Muscle layer of duodenum (tissue), 2 donors: ENCODE data around the gene LSM8.
"Not testable (repeated sequence)": the region's sequence is repeated elsewhere in the genome, so short reads cannot be mapped to it uniquely, and the experiment has no call there.

Experiments
- H3K27ac ChIP-seq: one replicate; pipeline ENCODE4 v1.7.0; 2013; ENCODE audit warnings: mild to moderate bottlenecking, low read length
- H3K27me3 ChIP-seq: one replicate; pipeline ENCODE4 v1.7.0; 2013; ENCODE audit warnings: low read depth, mild to moderate bottlenecking, control low read depth, low read length
- H3K36me3 ChIP-seq, 2 donors: one replicate each; pipeline ENCODE4 v1.7.0; 2013; ENCODE audit warnings: low read length in 2 of 2, control low read depth in 1 of 2, mild to moderate bottlenecking in 1 of 2; ENCODE audit not compliant: insufficient read depth in 2 of 2, control insufficient read depth in 1 of 2
- H3K4me1 ChIP-seq, 2 donors: one replicate each; pipeline ENCODE4 v1.7.0; 2013; ENCODE audit warnings: low read length in 2 of 2, mild to moderate bottlenecking in 2 of 2, control low read depth in 1 of 2, moderate library complexity in 1 of 2; ENCODE audit not compliant: insufficient read depth in 2 of 2, control insufficient read depth in 1 of 2
- H3K4me3 ChIP-seq, 2 donors: one replicate each; pipeline ENCODE4 v1.7.0; 2013; ENCODE audit warnings: low read length in 2 of 2, low read depth in 1 of 2, mild to moderate bottlenecking in 1 of 2
- H3K9me3 ChIP-seq, 2 donors: one replicate each; pipeline ENCODE4 v1.7.0; 2013; ENCODE audit warnings: low read length in 2 of 2, control low read depth in 1 of 2, mild to moderate bottlenecking in 1 of 2; ENCODE audit not compliant: control insufficient read depth in 1 of 2
- donor health status: healthy.

Gene LSM8

DNA sequence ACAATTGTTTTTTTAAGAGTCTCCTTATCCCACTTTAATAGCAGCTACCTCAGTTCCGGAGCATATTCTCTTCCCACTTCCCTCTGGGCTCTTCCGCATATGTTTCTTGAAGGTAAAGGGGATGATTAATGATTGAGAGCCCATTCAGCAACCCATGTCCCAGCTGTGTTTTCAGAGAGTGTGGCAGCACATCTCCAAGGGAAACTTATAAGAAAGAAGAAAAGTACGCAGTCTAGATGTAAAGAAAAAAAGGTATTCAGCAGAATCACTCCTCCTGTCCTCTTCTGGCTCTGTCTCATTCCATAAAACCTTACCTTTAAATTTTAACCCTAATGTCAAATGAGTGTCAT is 30.8 kb downstream of the LSM8 start:
- H3K27me3 ChIP-seq, result no peaks in the 10 kb centered on the region
- no peaks in the 10 kb centered on the region for H3K9me3 ChIP-seq
- H3K36me3 ChIP-seq, result no peaks in the 10 kb centered on the region
- peaks cover 0 to 13% of the 10 kb centered on the region in 2 donors for H3K4me1 ChIP-seq
- peak overlapping the region; percentile 65 to 90 for H3K4me3 ChIP-seq
- H3K27ac ChIP-seq, result no peak overlapping the region

- no peak overlapping the region for H3K4me3 ChIP-seq
- H3K9me3 ChIP-seq, result no peaks in the 10 kb centered on the region
- no peaks in the 10 kb centered on the region for H3K36me3 ChIP-seq
- peaks cover 0 to 13% of the 10 kb centered on the region in 2 donors for H3K4me1 ChIP-seq
- no peaks in the 10 kb centered on the region for H3K27me3 ChIP-seq
- H3K27ac ChIP-seq, result no peak overlapping the region
Measured at GRCh38 chr7:118217210-118217619, 33.3 kb downstream of the LSM8 start.

- no peaks in the 10 kb centered on the region for H3K36me3 ChIP-seq
- H3K4me3 ChIP-seq, result no peak overlapping the region
- no peaks in the 10 kb centered on the region for H3K9me3 ChIP-seq
- no peaks in the 10 kb centered on the region for H3K27me3 ChIP-seq
- H3K27ac ChIP-seq, result no peak overlapping the region
- peaks cover 0 to 13% of the 10 kb centered on the region in 2 donors for H3K4me1 ChIP-seq
Measured at GRCh38 chr7:118218413-118219156, 34.6 kb downstream of the LSM8 start.

DNA sequence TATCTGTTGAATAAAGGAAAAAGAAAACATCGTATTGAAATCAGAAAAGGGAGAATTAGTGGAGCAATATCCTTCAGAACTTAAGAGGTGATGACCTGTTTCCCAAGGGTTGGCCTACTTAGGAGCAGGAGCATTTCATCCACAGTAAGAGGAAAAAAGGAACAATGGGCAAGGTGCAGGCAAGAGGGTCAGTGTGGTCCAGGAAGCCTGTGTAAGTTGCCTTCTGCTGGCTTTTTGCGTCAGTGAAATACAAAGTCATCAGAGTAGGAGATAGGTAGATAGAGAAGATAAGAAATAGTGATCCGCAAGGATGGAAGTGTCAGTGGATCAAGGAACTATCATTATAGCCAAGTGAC is 35.2 kb downstream of the LSM8 start:
- no peak overlapping the region for H3K4me3 ChIP-seq
- H3K4me1 ChIP-seq, result peaks cover 0 to 9% of the 10 kb centered on the region in 2 donors
- no peaks in the 10 kb centered on the region for H3K27me3 ChIP-seq
- H3K36me3 ChIP-seq, result no peaks in the 10 kb centered on the region
- no peak overlapping the region for H3K27ac ChIP-seq
- H3K9me3 ChIP-seq, result no peaks in the 10 kb centered on the region

DNA sequence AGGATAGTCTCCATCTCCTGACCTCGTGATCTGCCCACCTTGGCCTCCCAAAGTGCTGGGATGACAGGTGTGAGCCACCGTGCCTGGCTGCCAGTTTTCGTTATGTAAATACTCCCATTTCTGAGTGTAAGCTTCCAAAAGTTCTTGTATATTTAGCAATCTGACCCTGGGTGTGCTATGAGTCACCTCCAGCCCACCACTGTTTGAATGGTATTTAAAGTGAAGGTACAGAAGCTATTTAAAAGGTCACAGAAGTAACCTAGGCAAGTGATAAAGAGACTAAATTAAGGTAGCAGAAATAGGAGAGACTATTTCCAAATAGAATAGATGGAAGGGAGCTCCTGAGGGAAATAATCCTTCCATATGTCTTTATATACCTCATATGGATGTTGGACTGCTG is 36.6 kb downstream of the LSM8 start:
- Histone ChIP-seq H3K27me3 (no peaks in the 10 kb centered on the region), H3K4me3 (no peak overlapping the region), H3K36me3 (no peaks in the 10 kb centered on the region), H3K9me3 (no peaks in the 10 kb centered on the region), H3K4me1 (no peaks in the 10 kb centered on the region), H3K27ac (no peak overlapping the region)

DNA sequence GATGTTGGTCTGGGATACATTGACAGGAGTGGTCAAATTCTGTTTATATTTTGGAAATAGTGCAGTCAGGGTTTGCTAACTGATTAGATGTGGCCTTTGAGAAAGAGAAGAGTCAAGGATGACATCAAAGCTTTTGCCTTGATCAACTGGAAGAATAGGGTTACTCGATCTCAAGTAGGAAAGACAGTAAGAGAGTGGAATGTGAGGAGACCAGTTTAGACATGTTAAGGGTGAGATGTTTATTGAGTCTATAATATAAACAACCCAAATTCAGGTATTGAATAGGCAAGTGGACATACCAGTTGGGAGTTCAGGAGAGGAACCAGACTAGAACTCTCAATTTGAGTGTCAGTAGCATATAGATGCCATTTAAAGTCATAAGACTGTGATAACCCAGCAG is 38.6 kb downstream of the LSM8 start:
- Histone ChIP-seq H3K36me3 (no peaks in the 10 kb centered on the region), H3K4me1 (no peaks in the 10 kb centered on the region), H3K4me3 (no peak overlapping the region)

GRCh38 chr7:118224521-118224920 is 40.6 kb downstream of the LSM8 start, which contains the start of gene ANKRD7:
Gene ANKRD7, plus strand, starts transcription at chr7:118224704. Its CDS starts 127 bp downstream, at chr7:118224831.
- Histone ChIP-seq H3K9me3 (no peaks in the 10 kb centered on the region), H3K36me3 (no peaks in the 10 kb centered on the region), H3K4me3 (no peak within 1 kb of the TSS), H3K27ac (no peak within 1 kb of the TSS), H3K4me1 (no peaks in the 10 kb centered on the region), H3K27me3 (no peaks in the 10 kb centered on the region)

More for the DNA sequence above, 38.6 kb downstream of the LSM8 start:
- Histone ChIP-seq H3K27ac (no peak overlapping the region), H3K9me3 (no peaks in the 10 kb centered on the region), H3K27me3 (no peaks in the 10 kb centered on the region)

GRCh38 chr7:118232837-118233236 is 48.9 kb downstream of the LSM8 start:
- Histone ChIP-seq H3K4me3 (no peak overlapping the region), H3K9me3 (no peaks in the 10 kb centered on the region), H3K36me3 (no peaks in the 10 kb centered on the region), H3K4me1 (no peaks in the 10 kb centered on the region), H3K27me3 (no peaks in the 10 kb centered on the region), H3K27ac (no peak overlapping the region)

- Histone ChIP-seq H3K9me3 (no peaks in the 10 kb centered on the region), H3K27ac (no peak overlapping the region), H3K4me3 (no peak overlapping the region), H3K4me1 (no peaks in the 10 kb centered on the region), H3K36me3 (no peaks in the 10 kb centered on the region), H3K27me3 (no peaks in the 10 kb centered on the region)
Measured at GRCh38 chr7:118233799-118234198, 49.8 kb downstream of the LSM8 start.

- Histone ChIP-seq H3K27ac (no peak overlapping the region), H3K4me3 (no peak overlapping the region), H3K4me1 (no peaks in the 10 kb centered on the region), H3K9me3 (no peaks in the 10 kb centered on the region), H3K36me3 (no peaks in the 10 kb centered on the region), H3K27me3 (no peaks in the 10 kb centered on the region)
Measured at GRCh38 chr7:118239014-118239413, 55.0 kb downstream of the LSM8 start.

- not testable (repeated sequence) for H3K4me1 ChIP-seq, H3K36me3 ChIP-seq, H3K4me3 ChIP-seq, H3K27me3 ChIP-seq, H3K27ac ChIP-seq, H3K9me3 ChIP-seq
Measured at GRCh38 chr7:118240320-118240719, 56.4 kb downstream of the LSM8 start.
